ENCODE measurements around the gene PUM2.

- TF ChIP-seq POLR2AphosphoS5 (IDR thresholded peaks at IDR 0.05; ENCODE audit: insufficient read depth in 1 of 2, low read depth in 1 of 2) (no peak), CTCF (IDR thresholded peaks at IDR 0.05) (no peak), POLR2A (IDR thresholded peaks at IDR 0.05) (no peak)
Measured at GRCh38 chr2:20304411-20304810, 46.2 kb downstream of the PUM2 start.

All from vagina (tissue), 2 donors.